LHCN-M2 (cell line): Measurements from ENCODE around the gene NEK2. TPM values are rescaled to one million over a fixed set of nuclear protein-coding genes. Genes with fewer than 3 reads are reported as not detected.
"Not testable (repeated sequence)": the region's sequence is repeated elsewhere in the genome, so short reads cannot be mapped to it uniquely, and the experiment has no call there.

Experiments used
- DNase-seq: peaks from one replicate; pipeline ENCODE4 v3.0.0-alpha.2; 2012; ENCODE audit warnings: low read depth
- total RNA-seq: library from RNA; depleted of rRNA; stranded (reverse); fragments of >200 nt; gene quantifications from 2 replicates; pipeline ENCODE4 v1.2.3, GENCODE V29; 2014

Gene NEK2
- total RNA-seq, 1 experiment from 2014 or later: 54.4 TPM

DNA sequence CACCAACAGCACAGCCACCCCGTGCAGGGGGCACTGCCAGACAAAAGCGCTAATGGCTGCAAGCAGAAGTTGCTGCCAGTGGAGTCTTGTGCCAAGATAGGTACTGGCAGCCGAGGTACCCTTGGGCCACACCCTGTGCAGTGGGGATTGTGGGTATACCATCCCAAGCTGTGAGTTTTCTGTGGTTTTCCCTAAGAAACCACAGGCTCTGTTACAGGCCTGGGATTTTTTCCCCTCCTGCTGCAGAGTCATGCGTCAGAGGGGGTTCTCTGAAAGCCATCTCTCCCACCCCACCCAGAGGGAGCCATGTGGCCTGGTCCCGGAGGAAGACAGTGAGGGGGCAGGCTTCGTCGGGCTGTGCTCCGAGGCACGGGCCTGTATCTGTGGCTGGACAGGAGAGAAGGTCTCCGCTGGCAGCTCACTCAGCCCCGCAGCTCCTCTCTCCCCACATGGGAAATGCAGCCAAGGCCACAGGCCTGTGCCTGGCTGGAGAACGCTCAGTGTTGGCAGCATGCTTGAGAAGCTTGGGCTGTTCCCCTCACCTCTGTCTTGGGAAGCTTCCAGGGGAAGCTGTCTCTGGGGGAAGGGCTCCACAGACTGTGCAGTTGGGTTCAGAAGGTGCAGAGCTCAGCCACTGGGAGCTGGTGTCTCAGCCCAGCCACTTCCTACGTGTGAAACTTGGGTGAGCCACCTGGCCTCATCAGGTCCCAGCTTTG lies 42.5 kb downstream of the NEK2 start:
- peak; percentile 83 for DNase-seq

DNA sequence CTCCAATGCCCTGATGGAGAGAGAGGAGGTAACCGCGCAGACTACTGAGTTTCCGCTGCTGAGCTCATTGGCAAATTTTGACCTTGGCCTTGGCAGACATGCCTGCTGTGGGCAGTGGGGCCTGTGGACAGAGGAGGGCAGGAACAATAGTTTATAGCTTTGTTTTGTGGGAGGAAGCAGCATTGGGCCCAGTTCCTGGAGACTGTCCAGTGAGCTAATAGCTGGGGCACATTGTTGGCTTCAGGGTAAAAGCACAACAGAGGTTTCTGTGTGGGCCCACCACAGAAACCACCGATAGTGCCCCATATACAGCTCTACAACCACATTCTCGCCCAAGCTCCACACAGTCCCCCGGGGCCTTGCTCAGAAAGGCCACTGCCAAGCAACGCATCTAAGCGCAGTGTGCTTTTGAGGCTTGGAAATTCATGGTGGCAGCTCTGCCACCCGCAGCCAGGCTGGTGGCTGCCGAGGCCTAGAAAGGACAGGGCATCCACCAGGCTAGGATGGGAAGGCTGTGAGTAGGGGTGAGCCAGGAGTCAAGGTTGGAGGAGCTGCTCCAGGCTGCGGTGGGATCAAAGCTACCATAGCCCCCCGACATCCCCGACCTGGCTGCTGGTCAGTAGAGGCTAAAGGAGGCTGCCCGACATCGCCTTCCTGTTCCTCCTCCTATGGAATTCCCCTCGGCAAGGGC lies 43.2 kb downstream of the NEK2 start:
- no peak for DNase-seq

DNA sequence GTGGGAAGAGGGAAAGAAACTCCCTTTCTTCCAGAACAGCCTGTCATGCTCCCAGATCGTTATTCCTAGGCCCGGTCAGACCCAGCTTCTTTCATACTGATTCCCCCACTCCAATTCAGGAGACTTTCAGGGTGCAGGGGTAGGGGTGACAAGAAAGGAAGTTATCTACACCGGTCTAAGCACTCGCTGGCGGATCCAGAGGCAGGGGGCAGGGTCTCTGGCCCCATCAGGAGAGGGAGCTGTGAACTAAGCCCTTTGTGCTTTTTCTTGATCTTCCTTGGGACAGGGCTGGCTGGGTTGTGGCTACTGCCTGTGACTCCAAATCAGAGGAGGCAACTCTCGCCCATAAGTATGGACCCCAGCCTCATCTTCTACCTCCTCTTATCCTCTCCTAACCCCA lies 44.3 kb downstream of the NEK2 start:
- no peak for DNase-seq

DNA sequence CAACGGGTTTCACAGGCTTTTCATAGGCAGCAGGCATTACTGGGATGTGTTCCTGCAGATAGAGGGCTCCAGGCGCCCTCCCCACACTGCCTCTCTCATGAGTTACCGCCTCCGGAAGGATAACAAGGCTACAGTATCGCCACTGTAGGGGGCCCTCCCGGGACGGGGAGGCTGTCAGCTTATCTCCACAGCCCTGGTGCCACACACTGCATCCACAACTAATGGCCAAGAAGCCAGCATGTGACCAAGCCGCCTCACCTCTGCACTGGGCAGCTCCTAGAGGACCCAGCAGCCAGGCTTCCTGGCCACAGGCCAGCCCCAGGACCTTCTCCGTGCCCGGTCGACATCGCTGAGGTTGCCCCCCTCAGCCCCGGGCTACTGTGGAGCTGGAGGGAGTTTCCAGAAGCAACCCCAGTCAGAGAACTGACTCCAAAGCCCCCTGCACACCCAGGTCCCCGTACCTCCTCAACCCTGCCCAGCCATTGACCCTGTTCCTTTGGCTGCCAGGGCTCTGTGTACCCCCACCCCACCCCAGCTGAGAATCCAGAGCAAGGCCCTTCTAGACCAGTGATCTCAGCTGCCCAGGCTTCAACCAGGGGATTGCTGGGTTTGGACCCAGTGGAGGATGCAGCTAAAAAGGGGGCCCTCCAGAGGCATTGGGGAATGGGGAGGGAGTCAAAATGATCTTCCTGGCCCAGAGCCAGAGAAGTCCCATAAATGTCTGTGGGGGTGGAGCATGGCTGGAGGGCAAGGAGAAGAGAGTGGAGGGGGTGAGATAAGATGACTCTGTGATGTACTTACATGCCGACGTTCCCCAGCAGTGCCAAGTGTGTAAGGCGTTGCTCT lies 45.0 kb downstream of the NEK2 start:
- no peak for DNase-seq

DNA sequence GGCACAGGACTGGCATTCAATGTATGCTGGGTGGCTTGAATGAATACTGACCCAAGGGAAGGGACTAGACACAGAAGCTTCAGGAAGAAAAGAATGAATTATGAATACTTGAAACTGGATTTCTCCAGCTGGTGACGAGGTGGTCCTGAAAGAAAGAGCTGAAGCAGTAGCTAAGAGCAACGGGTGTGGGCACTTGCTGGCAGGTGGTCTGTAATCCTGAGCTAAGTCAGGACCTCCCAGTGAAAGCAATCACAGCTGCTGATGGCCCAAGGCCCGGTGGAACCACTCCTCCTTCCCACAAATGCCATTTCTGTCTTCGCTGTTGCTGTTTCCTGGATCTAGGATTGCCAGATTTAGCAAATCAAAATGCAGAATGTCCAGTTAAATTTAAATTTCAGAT lies 47.0 kb downstream of the NEK2 start:
- DNase-seq: no peak

DNA sequence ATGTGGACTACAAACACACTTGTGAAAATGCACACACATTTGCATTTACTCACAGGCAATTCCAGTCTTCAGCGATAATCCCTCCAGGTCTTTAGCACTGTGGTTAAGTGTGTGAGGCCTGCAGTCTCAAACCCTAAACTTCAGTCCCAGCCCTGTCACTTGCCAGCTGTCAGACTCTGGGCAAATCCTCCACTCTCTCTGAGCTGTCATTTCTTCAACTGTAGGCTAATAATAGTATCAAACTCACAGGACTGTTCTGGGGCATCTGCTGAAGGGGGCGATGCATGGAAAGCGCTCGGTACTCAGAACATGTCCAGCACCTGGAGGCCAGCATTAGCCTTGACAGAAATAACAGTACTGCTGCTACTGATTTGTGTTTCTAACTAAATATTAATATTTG lies 48.2 kb downstream of the NEK2 start:
- no peak for DNase-seq

DNA sequence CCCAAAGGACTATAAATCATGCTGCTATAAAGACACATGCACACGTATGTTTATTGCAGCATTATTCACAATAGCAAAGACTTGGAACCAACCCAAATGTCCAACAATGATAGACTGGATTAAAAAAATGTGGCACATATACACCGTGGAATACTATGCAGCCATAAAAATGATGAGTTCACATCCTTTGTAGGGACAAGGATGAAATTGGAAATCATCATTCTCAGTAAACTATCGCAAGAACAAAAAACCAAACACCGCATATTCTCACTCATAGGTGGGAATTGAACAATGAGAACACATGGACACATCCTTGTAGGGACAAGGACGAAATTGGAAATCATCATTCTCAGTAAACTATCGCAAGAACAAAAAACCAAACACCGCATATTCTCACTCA lies 49.6 kb downstream of the NEK2 start:
- DNase-seq: not testable (repeated sequence)

DNA sequence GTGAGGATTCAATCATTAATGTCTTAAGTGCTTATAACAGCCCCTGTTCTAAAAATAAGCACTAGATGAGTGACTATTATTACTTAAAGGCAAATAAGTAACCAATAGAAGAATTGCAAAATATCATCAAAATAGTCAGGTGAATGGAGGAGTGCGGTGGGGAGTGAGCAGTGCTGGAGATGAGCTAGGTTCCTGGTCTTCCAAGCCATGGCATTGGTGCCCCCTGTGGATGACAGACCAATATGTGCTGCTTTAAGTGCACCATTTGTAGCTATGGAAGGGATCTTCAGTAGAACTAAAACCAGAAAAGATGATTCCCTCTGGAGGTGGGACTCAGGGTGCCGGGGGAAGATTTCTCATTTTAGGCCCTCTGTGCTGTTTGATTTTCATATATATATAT lies 50.4 kb downstream of the NEK2 start:
- DNase-seq: peak; percentile 48

DNA sequence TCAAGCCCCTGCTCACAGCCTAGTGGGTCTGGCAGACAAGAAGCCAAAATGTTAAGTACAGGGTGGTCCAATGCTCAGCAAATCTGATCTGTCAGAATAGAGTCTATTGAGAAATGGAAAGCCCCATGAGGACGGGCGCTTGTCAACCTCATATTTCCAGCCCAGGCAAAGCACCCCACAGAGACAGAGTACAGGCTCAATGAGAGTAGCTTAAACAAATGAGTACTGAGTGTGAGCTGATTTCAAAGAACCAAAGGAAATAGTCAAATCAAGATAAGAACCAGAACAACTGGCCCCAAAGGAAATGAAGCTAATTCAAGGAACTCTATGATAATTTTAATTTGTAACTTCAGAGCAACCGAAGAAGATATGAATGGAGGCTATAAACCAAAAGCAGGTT lies 51.9 kb downstream of the NEK2 start:
- no peak for DNase-seq

DNA sequence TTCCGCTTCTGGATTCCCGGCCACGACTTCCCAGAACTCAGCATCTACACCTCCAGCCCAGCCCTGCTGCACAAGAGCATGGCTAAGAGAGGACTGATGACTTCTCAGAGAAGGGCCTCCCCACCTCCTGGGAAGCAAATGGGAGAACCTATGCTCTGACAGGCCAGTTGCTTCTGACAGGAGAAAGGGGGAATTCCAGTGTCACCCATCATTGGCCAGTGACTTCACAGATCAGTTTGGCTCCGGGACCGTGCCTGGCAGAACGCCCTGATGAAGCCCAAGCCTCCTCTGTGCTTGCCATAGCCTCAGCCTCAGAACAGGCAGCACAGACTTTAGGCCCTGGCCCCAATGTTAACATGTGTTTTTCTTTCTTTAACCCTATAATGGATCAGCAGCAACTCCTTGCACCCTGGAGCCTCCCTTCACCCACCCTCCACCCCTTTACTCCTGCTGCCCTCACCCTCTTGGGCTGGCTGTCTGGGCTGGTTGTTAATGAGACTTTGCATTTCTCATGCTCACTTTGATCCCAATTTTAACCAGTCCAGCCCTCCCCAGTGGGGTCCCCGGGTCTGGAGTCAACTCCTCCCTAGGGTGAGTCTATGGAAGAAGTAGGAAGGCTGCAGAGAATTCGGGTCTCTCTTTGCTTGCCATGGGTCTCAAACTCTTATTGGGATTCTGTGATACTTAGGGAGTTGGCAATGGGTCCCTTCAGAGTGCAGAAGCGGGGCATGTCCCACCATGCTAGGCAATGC lies 53.8 kb downstream of the NEK2 start:
- DNase-seq: no peak

DNA sequence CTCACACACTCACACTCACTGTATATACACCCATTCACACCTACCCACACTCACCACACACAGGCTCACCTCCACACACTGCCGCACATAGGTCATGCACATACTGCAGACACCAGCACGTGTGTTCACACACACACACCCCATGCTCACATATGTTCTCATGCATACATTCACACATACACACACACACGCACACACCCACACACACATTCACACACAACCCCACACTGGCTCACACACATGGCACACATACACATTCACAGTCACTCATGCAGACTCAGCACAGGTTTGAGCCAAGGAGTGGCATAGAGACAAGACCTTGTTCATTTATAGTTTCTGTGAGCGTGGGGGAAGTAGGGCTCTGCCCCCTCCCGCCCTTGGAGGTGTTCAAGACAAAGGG lies 55.3 kb downstream of the NEK2 start:
- no peak for DNase-seq

DNA sequence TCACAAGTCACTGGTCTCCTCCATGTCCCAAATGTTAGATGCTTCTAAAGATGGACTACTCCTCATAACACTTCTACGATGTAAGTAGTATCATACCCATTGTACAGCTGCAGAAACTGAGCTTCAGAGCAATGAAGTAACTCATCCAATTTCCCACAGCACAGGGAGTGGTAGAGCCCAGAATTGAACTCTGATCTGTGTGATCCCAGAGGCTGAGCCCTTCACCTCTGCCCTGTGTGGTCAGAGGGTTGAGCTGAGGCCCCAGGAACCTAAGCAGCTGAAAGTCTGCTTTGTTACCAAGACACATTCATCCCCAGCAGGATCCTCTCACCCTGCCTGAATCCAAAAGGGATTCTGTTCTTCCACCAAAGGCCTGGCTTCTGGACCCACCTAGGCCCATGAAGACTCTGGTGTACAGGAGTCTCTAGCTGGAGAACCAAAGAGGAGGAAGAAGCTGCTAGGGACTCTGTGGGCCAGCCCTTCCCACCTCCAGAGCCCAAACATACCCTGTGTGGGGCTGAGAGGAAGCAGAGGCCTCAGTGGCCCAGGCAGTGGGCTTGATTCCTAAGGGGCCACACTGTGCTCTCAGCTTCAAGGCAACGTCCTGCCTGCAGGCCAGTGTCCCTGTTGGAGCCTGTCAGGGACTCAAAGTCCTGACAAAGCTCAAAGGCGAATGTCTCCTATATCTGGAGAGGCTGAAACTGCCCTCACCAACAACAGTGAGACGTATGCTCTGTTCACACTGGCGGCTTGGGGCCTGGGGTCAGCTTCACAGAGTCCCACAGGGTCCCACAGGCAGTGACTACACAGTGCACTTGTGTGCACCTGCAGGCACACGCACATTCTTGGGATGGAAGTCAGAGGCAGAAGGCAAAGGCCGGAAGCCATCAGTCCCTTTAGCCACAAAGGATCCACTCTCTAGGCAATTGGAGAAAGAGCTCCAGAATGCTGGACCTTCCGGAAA lies 56.1 kb downstream of the NEK2 start:
- DNase-seq: no peak

DNA sequence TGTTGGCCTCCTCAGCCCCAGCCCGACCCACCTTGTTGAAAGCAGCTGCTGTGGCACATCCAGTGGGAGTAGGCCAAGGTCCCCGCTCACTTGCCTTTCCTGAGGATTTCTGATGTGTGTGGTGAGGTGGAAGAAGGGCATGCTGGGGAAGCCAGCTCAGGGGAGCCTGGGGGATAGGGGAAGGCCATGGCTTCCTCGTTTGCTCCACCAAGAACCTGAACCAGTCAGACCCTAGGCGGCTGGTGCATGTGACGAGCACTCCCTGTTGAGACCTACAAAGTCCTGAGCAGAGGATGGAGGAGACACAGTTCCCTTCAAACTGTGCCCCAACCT lies 58.5 kb downstream of the NEK2 start:
- DNase-seq: no peak

DNA sequence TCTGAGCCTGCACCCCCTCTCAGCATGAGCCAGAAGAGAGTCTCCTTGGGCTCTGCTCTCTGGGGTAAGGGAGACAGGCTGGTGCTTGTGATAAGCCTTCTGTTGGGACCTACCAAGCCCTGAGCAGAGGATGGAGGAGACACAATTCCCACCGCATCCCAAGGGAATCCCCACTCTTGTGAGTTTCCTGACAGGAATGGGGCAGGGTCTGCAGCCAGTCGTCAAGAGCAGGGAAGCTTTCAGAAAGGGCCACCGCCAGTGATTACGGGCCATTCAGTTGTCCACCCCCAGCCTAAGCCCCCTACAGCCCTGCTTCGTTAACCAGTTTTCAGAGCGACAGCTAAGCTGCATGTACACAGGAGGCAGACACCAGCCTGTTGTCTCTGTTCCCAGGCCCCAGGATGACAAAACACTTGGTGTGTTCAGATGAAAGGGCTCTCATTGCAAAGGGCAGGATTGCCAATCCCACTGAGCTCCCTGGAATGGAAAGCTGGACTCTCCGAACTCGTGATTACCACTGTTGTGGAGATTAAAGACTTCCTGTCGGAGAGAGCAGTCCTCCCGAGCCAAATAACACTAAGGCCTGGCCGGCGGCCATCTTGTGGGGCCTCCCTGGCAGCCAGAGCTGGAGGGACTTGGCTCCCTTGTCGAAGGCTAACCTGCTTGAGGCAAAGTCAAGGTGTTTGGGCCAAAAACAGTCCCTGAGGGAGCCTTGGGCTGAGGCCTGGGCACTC lies 59.0 kb downstream of the NEK2 start:
- no peak for DNase-seq

DNA sequence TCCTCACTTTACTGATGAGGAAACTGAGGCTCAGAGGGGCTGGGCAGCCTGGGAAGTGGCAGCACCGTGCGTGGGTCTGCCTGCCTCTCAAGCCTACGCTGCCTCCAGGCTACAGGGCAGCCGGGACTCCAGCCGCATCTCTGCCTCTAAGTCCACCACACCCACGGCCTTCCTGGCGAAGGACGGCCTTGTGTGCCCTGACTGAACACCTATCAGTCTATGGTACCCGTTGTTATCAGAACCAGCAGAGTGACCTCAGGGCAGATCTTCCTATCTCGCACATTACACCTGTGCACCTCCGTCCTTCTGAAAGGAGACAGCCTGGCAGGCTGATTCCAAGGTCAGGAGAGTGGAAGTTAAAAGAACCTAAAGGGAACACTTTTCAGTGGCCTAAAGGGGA lies 60.8 kb downstream of the NEK2 start:
- no peak for DNase-seq

DNA sequence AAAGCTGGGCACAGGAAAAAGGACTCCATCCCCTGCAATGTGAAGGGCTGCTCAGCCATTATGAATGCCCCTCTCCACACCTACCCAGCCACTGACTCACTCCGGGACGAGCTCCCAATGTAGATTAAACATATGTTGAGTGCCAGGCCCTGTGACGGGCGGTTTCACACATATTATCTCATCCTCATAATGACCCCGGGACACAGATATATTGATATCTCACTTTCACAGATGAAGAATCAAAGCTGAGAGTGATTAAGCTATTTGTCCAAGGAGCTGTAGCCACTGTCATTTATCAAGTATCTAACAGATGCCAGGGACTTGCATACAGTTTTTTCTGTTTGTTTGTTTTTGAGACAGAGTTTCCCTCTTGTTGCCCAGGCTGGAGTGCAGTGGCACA lies 61.5 kb downstream of the NEK2 start:
- no peak for DNase-seq

DNA sequence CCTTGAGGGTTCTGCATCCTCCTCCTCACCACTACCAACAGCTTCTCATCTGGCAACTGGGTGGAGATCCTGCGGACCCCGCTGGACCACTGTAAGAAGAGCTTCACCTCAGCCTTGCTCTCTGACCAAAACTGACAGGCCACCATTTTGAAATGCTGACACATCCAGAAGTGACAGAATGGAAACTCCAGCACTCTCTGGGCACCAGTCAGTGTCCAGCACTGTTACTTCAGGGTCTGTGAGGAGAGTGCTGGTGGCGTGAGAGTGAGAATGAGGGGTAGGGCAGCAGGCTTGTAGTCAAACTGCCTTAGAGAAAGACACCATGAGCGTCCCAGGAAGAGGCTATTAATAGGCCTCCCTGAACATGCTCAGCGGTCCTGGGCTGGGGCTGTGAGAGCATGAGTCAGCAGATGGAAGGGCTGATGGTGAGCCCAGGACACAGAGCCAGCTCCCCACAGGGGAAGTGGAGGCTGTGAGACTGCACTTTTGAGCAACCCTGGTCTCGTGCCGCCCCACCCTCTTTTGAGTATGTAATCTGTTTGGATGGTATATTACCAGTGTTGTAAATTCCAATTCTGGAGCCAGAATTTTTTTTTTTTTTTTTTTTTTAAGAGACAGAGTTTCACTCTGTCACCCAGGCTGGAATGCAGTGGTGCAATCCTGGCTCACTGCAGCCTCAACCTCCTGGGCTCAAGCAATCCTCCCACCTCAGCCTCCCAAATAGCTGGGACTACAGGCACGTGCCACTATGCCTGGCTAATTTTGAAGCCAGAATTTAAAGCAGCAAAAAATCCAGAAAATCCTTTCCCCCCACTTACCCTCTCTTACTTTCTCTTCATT lies 62.1 kb downstream of the NEK2 start:
- peak; percentile 88 for DNase-seq

DNA sequence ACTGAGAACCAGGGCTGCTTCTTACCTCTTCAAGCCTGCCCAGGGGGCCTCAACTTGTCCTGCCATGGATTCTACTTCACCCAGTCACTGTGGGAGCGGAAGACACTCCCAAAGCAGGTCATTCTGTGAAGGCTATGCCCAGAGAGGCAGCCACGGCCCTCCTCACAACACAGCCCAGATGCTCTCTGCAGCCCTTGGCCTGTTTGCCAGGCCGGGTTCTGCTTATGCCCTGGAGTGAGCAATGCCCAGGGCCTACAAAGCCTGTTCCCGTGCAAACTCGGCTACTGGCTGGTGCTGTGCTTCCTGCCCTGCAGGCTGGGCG lies 62.7 kb downstream of the NEK2 start:
- DNase-seq: no peak
